Measurements from ENCODE around the gene GGA1.

DNA sequence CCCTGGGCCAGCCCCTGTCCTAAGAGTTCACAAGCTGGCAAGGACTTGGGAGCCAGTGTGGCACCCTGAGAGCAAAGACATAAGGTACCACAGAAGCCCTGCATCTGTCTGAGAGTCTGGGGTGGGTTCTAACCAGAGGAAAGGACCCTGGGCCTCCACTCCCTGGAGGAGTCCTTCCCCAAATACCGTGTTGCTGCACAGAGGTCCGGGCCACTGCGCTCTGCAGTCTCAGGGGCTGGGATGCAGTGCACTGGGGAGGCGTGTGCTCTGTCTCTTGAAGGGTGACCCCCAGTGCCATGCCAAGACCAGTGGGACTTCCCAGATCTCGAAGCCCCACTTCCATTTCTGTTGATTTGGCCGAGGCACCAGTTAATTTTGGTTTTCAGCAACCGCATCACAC lies 26.5 kb downstream of the GGA1 start:
- TF ChIP-seq EZH2 (IDR thresholded peaks at IDR 0.05; ENCODE audit: insufficient read depth, poor library complexity, severe bottlenecking) = no peak
- TF ChIP-seq EZH2phosphoT487 (IDR thresholded peaks at IDR 0.05; ENCODE audit: insufficient read depth, low read depth) = no peak
